ENCODE data around the gene BATF.

Gene BATF

GRCh38 chr14:75562489-75562888 is 40.2 kb downstream of the BATF start:
- TF ChIP-seq YY1 (IDR thresholded peaks at IDR 0.05; ENCODE audit: low read depth) (no peak), CREB1 (IDR thresholded peaks at IDR 0.05; ENCODE audit: low read depth) (no peak), TAF1 (IDR thresholded peaks at IDR 0.05; ENCODE audit: low read depth) (no peak), TEAD4 (IDR thresholded peaks at IDR 0.05) (no peak), NFIC (IDR thresholded peaks at IDR 0.05) (no peak), ZBTB7A (IDR thresholded peaks at IDR 0.05; ENCODE audit: low read depth) (no peak), TCF12 (IDR thresholded peaks at IDR 0.05; ENCODE audit: low read depth) (no peak)
- TF ChIP-seq, protein P1, sequence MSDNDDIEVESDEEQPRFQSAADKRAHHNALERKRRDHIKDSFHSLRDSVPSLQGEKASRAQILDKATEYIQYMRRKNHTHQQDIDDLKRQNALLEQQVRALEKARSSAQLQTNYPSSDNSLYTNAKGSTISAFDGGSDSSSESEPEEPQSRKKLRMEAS (IDR thresholded peaks at IDR 0.05), result no peak
- TF ChIP-seq, protein P2, sequence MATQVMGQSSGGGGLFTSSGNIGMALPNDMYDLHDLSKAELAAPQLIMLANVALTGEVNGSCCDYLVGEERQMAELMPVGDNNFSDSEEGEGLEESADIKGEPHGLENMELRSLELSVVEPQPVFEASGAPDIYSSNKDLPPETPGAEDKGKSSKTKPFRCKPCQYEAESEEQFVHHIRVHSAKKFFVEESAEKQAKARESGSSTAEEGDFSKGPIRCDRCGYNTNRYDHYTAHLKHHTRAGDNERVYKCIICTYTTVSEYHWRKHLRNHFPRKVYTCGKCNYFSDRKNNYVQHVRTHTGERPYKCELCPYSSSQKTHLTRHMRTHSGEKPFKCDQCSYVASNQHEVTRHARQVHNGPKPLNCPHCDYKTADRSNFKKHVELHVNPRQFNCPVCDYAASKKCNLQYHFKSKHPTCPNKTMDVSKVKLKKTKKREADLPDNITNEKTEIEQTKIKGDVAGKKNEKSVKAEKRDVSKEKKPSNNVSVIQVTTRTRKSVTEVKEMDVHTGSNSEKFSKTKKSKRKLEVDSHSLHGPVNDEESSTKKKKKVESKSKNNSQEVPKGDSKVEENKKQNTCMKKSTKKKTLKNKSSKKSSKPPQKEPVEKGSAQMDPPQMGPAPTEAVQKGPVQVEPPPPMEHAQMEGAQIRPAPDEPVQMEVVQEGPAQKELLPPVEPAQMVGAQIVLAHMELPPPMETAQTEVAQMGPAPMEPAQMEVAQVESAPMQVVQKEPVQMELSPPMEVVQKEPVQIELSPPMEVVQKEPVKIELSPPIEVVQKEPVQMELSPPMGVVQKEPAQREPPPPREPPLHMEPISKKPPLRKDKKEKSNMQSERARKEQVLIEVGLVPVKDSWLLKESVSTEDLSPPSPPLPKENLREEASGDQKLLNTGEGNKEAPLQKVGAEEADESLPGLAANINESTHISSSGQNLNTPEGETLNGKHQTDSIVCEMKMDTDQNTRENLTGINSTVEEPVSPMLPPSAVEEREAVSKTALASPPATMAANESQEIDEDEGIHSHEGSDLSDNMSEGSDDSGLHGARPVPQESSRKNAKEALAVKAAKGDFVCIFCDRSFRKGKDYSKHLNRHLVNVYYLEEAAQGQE (IDR thresholded peaks at IDR 0.05; ENCODE audit: low read depth), result no peak

GRCh38 chr14:75563931-75564330 is 41.7 kb downstream of the BATF start:
- TF ChIP-seq EGR1 (IDR thresholded peaks at IDR 0.05), result no peak

DNA sequence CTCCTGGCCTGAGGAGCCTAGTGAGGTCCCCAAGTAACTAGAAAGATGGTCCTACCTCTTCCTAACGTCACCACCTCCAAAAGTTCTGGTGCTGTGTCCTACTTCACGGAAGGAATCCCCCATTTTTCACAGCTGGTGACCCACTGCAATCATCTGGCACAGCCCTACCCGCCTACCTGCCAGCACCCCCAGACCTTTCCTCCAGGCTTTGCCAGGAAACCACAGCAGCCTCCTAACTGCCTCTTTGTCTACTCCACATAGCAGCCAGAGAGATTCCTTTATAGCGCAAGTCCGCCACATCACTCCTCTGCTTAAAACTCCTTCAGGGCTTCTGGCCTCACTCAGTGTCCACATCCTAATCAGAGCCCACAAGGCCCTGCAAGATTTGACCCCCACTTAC is 42.8 kb downstream of the BATF start:
- TF ChIP-seq CREB1 (IDR thresholded peaks at IDR 0.05; ENCODE audit: low read depth) (no peak), CEBPB (IDR thresholded peaks at IDR 0.05) (no peak), EP300 (IDR thresholded peaks at IDR 0.05; ENCODE audit: borderline replicate concordance) (no peak), TCF12 (IDR thresholded peaks at IDR 0.05; ENCODE audit: low read depth) (no peak), RAD21 (IDR thresholded peaks at IDR 0.05; ENCODE audit: low read depth) (no peak), TAF1 (IDR thresholded peaks at IDR 0.05; ENCODE audit: low read depth) (no peak), YY1 (IDR thresholded peaks at IDR 0.05; ENCODE audit: low read depth) (no peak), USF1 (IDR thresholded peaks at IDR 0.05) (no peak)
- TF ChIP-seq, protein P1 (IDR thresholded peaks at IDR 0.05), result no peak

DNA sequence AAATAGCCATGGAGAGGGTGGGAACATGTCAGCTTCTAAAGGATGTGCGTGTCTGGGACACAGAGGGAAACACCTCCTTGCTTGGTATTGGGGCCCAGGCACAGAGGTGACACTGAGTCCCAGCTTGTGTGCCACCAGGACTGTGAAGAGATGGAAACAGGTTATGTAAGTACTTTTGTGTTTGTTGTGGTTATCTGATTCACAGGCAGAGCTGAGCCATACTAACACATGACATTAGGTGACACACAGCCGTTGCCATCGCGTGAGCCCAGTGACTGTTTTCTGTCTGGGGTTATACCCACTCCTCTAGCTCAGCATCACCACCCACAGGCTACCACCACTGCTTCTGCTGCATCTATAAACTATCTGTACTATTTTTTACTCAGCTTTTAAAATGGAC is 44.1 kb downstream of the BATF start:
- TF ChIP-seq TEAD4 (IDR thresholded peaks at IDR 0.05) (no peak), TCF12 (IDR thresholded peaks at IDR 0.05; ENCODE audit: low read depth) (no peak), CREB1 (IDR thresholded peaks at IDR 0.05; ENCODE audit: low read depth) (no peak)

- no peak for TF ChIP-seq CEBPB (IDR thresholded peaks at IDR 0.05)
- no peak for TF ChIP-seq FOXM1 (IDR thresholded peaks at IDR 0.05; ENCODE audit: borderline replicate concordance, low read depth)
- TF ChIP-seq EGR1 (IDR thresholded peaks at IDR 0.05), result no peak
- TF ChIP-seq EP300 (IDR thresholded peaks at IDR 0.05; ENCODE audit: borderline replicate concordance), result no peak
- TF ChIP-seq, protein P2 (IDR thresholded peaks at IDR 0.05; ENCODE audit: low read depth), result no peak
- TF ChIP-seq, protein P1 (IDR thresholded peaks at IDR 0.05), result no peak
- TF ChIP-seq TAF1 (IDR thresholded peaks at IDR 0.05; ENCODE audit: low read depth), result no peak
- no peak for TF ChIP-seq RAD21 (IDR thresholded peaks at IDR 0.05; ENCODE audit: low read depth)
- no peak for TF ChIP-seq ZBTB7A (IDR thresholded peaks at IDR 0.05; ENCODE audit: low read depth)
- no peak for TF ChIP-seq CREB1 (IDR thresholded peaks at IDR 0.05; ENCODE audit: low read depth)
- no peak for TF ChIP-seq YY1 (IDR thresholded peaks at IDR 0.05; ENCODE audit: low read depth)
- no peak for TF ChIP-seq USF1 (IDR thresholded peaks at IDR 0.05)
- TF ChIP-seq TCF12 (IDR thresholded peaks at IDR 0.05; ENCODE audit: low read depth), result no peak
These were observed 44.5 kb downstream of the BATF start for GRCh38 chr14:75566752-75567151.

DNA sequence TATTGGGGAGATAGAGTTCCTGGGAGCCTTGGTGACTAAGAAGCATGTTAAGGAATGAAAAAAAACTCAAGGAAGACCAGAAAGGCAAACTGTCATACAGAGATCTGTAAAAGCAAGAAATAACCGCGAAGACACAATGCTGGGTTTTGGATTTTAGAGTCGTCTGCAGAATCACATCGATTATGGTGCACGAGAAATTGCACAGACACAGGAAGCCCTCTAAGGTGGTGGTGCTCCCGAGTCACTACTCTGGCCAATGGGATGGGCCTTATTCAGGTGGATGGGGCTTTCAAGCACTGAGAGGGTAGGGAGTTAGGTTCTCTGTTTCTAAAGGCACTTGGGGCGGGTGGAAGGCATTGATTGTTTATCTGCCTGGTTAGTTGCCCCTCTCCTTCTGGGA is 45.9 kb downstream of the BATF start:
- TF ChIP-seq, protein P1 (IDR thresholded peaks at IDR 0.05), result no peak
- TF ChIP-seq USF1 (IDR thresholded peaks at IDR 0.05) (no peak), CREB1 (IDR thresholded peaks at IDR 0.05; ENCODE audit: low read depth) (no peak), TAF1 (IDR thresholded peaks at IDR 0.05; ENCODE audit: low read depth) (no peak), EP300 (IDR thresholded peaks at IDR 0.05; ENCODE audit: borderline replicate concordance) (no peak), EGR1 (IDR thresholded peaks at IDR 0.05) (no peak), NFIC (IDR thresholded peaks at IDR 0.05) (no peak), RAD21 (IDR thresholded peaks at IDR 0.05; ENCODE audit: low read depth) (no peak), ZBTB7A (IDR thresholded peaks at IDR 0.05; ENCODE audit: low read depth) (no peak), YY1 (IDR thresholded peaks at IDR 0.05; ENCODE audit: low read depth) (no peak), TCF12 (IDR thresholded peaks at IDR 0.05; ENCODE audit: low read depth) (no peak), TEAD4 (IDR thresholded peaks at IDR 0.05) (no peak), CEBPB (IDR thresholded peaks at IDR 0.05) (no peak), FOXM1 (IDR thresholded peaks at IDR 0.05; ENCODE audit: borderline replicate concordance, low read depth) (no peak)
- TF ChIP-seq, protein P2 (IDR thresholded peaks at IDR 0.05; ENCODE audit: low read depth), result no peak

Measured in Ishikawa (cell line).